GM12892 (cell line): ENCODE results near the gene BARHL1.

Experiments used
- POLR2A ChIP-seq: IDR thresholded peaks from 2 replicates; pipeline ENCODE4 v1.6.1; 2011; ENCODE audit warnings: low read depth, low read length, control low read depth
- POLR2AphosphoS5 ChIP-seq: IDR thresholded peaks from 2 replicates; pipeline ENCODE4 v1.6.1; 2011; ENCODE audit warnings: low read depth, low read length, control low read depth

DNA sequence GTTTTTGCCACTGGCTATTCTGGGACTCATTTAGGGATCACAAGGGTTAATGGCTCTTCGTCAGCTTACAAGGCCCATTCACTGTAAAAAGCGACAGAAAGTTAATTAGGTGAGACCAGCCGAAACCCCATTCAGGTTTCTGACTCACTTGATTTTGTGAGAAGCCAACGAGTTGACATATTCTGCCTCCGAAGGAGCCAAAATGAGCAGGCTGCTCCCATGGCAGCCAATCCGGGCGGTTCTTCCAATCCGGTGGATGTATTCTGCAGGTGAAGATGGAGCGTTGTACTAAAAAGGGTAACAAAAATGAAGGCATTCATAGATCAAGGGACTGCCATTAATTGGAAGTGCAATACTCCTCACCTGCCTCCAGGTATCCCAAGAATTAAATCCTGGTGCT is 47.7 kb downstream of the BARHL1 start:
- no peak for TF ChIP-seq POLR2A
- no peak for TF ChIP-seq POLR2AphosphoS5
